Measurements from ENCODE around the gene KRTAP11-1. TPM values are rescaled to one million over a fixed set of nuclear protein-coding genes. Genes with fewer than 3 reads are reported as not detected.

KRTAP11-1 gene
- total and polyA plus RNA-seq, 2 experiments from 2014 or later: not detected

DNA sequence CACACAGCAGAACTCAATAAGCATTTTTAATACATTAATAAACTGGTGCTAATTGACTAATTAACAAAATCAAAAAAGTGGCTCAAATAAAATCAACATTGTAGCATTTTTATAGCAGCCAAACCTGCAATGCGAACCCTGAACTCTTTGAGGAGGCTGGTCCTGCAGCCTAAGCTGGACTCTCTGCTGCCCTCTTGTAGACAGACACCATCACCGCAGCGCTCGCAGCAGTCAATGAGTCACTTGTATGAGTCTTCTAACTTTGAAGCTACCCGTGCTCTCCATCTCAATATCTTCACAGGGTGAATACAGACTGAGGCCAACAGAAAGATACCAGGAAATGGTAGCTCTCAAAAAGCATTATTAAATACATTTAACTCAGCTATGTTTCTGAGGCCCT is 42.1 kb downstream of the KRTAP11-1 start:
- no peaks in the 10 kb centered on the region for H3K9me3 ChIP-seq (ENCODE audit: low read depth)
- H3K36me3 ChIP-seq: no peaks in the 10 kb centered on the region
- no peak overlapping the region for H3K4me3 ChIP-seq
- peak; percentile 1 to 62 for DNase-seq (ENCODE audit: low read depth in 1 of 2, low spot score in 1 of 2)
- TF ChIP-seq, protein P1, sequence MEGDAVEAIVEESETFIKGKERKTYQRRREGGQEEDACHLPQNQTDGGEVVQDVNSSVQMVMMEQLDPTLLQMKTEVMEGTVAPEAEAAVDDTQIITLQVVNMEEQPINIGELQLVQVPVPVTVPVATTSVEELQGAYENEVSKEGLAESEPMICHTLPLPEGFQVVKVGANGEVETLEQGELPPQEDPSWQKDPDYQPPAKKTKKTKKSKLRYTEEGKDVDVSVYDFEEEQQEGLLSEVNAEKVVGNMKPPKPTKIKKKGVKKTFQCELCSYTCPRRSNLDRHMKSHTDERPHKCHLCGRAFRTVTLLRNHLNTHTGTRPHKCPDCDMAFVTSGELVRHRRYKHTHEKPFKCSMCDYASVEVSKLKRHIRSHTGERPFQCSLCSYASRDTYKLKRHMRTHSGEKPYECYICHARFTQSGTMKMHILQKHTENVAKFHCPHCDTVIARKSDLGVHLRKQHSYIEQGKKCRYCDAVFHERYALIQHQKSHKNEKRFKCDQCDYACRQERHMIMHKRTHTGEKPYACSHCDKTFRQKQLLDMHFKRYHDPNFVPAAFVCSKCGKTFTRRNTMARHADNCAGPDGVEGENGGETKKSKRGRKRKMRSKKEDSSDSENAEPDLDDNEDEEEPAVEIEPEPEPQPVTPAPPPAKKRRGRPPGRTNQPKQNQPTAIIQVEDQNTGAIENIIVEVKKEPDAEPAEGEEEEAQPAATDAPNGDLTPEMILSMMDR (IDR thresholded peaks at IDR 0.05; ENCODE audit: low read depth, low read length): no peak
- H3K27me3 ChIP-seq: no peaks in the 10 kb centered on the region
- no peaks in the 10 kb centered on the region for H3K4me1 ChIP-seq (ENCODE audit: low read depth)
- no peak overlapping the region for H3K27ac ChIP-seq

DNA sequence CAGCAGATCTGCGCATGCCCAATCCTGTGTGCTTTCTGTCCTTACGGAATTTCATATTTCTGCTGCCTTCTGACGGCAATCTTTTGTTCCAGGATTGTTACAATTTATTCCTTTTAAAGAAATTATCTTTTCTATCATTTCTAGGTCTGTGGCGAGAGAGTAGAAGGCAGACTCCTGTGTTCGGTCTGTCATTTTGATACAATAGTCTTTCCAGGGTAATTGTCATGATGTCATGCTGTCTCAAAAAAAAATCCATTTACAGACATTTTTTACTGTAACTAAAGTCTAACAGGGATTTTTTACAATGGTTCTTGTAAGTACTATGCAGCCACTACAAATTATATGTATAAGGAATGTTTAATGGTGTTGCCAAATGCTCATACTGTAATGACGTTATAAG is 42.8 kb downstream of the KRTAP11-1 start:
- Histone ChIP-seq H3K9me3 (ENCODE audit: low read depth) (no peaks in the 10 kb centered on the region), H3K27ac (no peak overlapping the region), H3K4me3 (no peak overlapping the region), H3K4me1 (ENCODE audit: low read depth) (no peaks in the 10 kb centered on the region), H3K27me3 (no peaks in the 10 kb centered on the region), H3K36me3 (no peaks in the 10 kb centered on the region)
- no peak for DNase-seq (ENCODE audit: low read depth in 1 of 2, low spot score in 1 of 2)
- TF ChIP-seq, protein P1 (IDR thresholded peaks at IDR 0.05; ENCODE audit: low read depth, low read length): no peak

DNA sequence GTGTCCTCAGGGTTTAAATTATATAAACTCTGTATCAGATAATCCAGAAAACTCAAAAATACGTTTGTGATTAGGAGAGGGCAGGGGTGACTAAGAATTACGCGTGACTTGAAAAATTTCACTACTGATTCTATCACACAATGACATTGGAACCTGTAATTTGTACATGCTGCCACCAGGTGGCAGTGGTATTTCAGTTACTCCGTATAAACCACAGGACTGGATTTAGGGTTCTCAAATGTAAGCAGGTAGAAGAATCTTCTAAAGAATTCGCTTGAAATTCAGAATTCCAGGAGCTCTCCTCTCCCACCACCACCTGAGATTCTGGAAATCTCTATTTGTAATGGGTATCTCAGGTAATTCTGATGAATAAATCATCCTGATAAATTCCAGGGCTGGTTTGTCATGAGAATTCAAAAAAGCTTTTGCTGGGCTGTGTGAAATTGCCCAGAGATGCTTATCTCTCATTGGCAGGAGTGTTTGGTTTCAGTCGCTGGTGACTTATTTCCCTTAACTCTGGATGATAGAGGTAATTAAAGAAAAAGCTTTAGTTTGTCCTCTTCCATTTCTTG is 50.1 kb downstream of the KRTAP11-1 start:
- Histone ChIP-seq H3K9me3 (ENCODE audit: low read depth) (no peaks in the 10 kb centered on the region), H3K27ac (no peak overlapping the region), H3K27me3 (no peaks in the 10 kb centered on the region), H3K36me3 (no peaks in the 10 kb centered on the region), H3K4me3 (no peak overlapping the region), H3K4me1 (ENCODE audit: low read depth) (no peaks in the 10 kb centered on the region)
- peak; percentile 0 to 9 for DNase-seq (ENCODE audit: low read depth in 1 of 2, low spot score in 1 of 2)
- TF ChIP-seq, protein P1 (IDR thresholded peaks at IDR 0.05; ENCODE audit: low read depth, low read length): no peak

Other genes starting within 250 kb of the KRTAP11-1 start
- not detected in 2 replicates for gene KRTAP20-2, start 246.4 kb downstream of the KRTAP11-1 start, total RNA-seq
- not detected in 2 replicates for gene KRTAP20-2, start 246.4 kb downstream of the KRTAP11-1 start, polyA plus RNA-seq
- gene KRTAP20-3, start 238.7 kb downstream of the KRTAP11-1 start, total RNA-seq: not detected in 2 replicates
- gene KRTAP20-3, start 238.7 kb downstream of the KRTAP11-1 start, polyA plus RNA-seq: not detected in 2 replicates
- not detected in 2 replicates for gene KRTAP21-3, start 162.8 kb downstream of the KRTAP11-1 start, total RNA-seq
- gene KRTAP21-3, start 162.8 kb downstream of the KRTAP11-1 start, polyA plus RNA-seq: not detected in 2 replicates
- gene KRTAP21-2, start 134.3 kb downstream of the KRTAP11-1 start, total RNA-seq: not detected in 2 replicates
- gene KRTAP21-2, start 134.3 kb downstream of the KRTAP11-1 start, polyA plus RNA-seq: not detected in 2 replicates
- gene KRTAP21-1, start 126.2 kb downstream of the KRTAP11-1 start, total RNA-seq: not detected in 2 replicates
- not detected in 2 replicates for gene KRTAP21-1, start 126.2 kb downstream of the KRTAP11-1 start, polyA plus RNA-seq
- not detected in 2 replicates for gene KRTAP8-1, start 68.3 kb downstream of the KRTAP11-1 start, total RNA-seq
- not detected in 2 replicates for gene KRTAP8-1, start 68.3 kb downstream of the KRTAP11-1 start, polyA plus RNA-seq
- not detected in 2 replicates for gene KRTAP7-1, start 51.8 kb downstream of the KRTAP11-1 start, total RNA-seq
- gene KRTAP7-1, start 51.8 kb downstream of the KRTAP11-1 start, polyA plus RNA-seq: not detected in 2 replicates
- not detected in 2 replicates for gene KRTAP19-8, start 156.9 kb upstream of the KRTAP11-1 start, total RNA-seq
- not detected in 2 replicates for gene KRTAP19-8, start 156.9 kb upstream of the KRTAP11-1 start, polyA plus RNA-seq

All from cardiac muscle cell (in vitro differentiated cells and primary cell).